HepG2 (cell line): ENCODE data around the gene SYAP1. TPM values are rescaled to one million over a fixed set of nuclear protein-coding genes. Genes with fewer than 3 reads are reported as not detected.

Experiments
- ATAC-seq: fragments of 200-7000 bp; cut with Tn5 transposase; 3 replicates; pipeline ENCODE4 v1.9.1; 2020; ENCODE audit warnings: mild to moderate bottlenecking, moderate library complexity
- BruUV-seq: library from RNA; stranded (reverse); fragments of 400-500 nt; replicated peaks from 2 replicates; lab custom pipeline; 2021; lab: Mats Ljungman, UMichigan
- CTCF ChIA-PET: fragments of 300-600 bp; formaldehyde crosslinking; extraction: SDS; loops from one replicate; lab custom pipeline; 2021; ENCODE audit warnings: low total read pairs, inconsistent platforms, low intra/inter-chr PET ratio; lab: Yijun Ruan, JAX
- POLR2A ChIA-PET: fragments of 350-600 bp; sonication (Branson Sonifier 250); formaldehyde crosslinking; loops from one replicate; lab custom pipeline; 2020; ENCODE audit warnings: antibody characterized with exemption, inconsistent platforms; lab: Yijun Ruan, JAX
- DNase-seq: peaks from one replicate; pipeline ENCODE4 v3.0.0-alpha.2; 2015; ENCODE audit warnings: low spot score
- FAIRE-seq: peaks from 3 replicates; lab custom pipeline; 2011; peaks lifted over from hg19 to GRCh38; lab: Jason Lieb, UNC
- H2AFZ ChIP-seq: one replicate; pipeline ENCODE4 v1.6.1; 2011; ENCODE audit warnings: low read length, inconsistent platforms
- H3K27ac ChIP-seq: fragments of 300-600 bp; 3 replicates; pipeline ENCODE4 v1.8.0; 2011; ENCODE audit warnings: mixed run types, mild to moderate bottlenecking, mixed read lengths, low read length, inconsistent platforms; ENCODE audit not compliant: insufficient read depth; ENCODE audit errors: extremely low read length
- H3K27me3 ChIP-seq, 2 experiments: fragments of 200-600 bp in 1 of 2; 2 replicates in 1 of 2; 3 replicates in 1 of 2; pipeline versions ENCODE4 v1.6.0 to v1.8.0; 2011; ENCODE audit warnings: low read length in 2 of 2, mild to moderate bottlenecking in 2 of 2, moderate library complexity in 2 of 2, inconsistent platforms in 1 of 2; ENCODE audit not compliant: insufficient read depth in 2 of 2, control insufficient read depth in 1 of 2
- H3K36me3 ChIP-seq, 2 experiments: fragments of 200-600 bp in 1 of 2; replicated peaks in 1 of 2; 2 replicates in 1 of 2; 3 replicates in 1 of 2; pipeline versions ENCODE4 v1.5.1 to v1.8.0; 2011; ENCODE audit warnings: low read length in 2 of 2, inconsistent platforms in 1 of 2; ENCODE audit not compliant: insufficient read depth in 2 of 2, control insufficient read depth in 1 of 2
- H3K4me1 ChIP-seq: 2 replicates; pipeline ENCODE4 v1.5.1; 2012; ENCODE audit warnings: low read length, inconsistent platforms; ENCODE audit not compliant: insufficient read depth
- H3K4me2 ChIP-seq: 2 replicates; pipeline ENCODE4 v1.6.0; 2011; ENCODE audit warnings: low read depth, low read length, inconsistent platforms
- H3K4me3 ChIP-seq, 3 experiments: fragments of 200-600 bp in 1 of 3; sonication (generic), shearing (Covaris generic) in 1 of 3; replicated peaks in 1 of 3; 2 replicates each; pipeline ENCODE4 v1.5.1; 2011 to 2016; ENCODE audit warnings: low read length in 3 of 3, inconsistent platforms in 2 of 3, low read depth in 2 of 3, mild to moderate bottlenecking in 2 of 3, control low read depth in 1 of 3, mixed read lengths in 1 of 3; ENCODE audit not compliant: insufficient read depth in 1 of 3
- H3K79me2 ChIP-seq: one replicate; pipeline ENCODE4 v1.6.1; 2011; ENCODE audit warnings: low read length, inconsistent platforms; ENCODE audit not compliant: insufficient read depth
- H3K9ac ChIP-seq: 2 replicates; pipeline ENCODE4 v1.6.0; 2011; ENCODE audit warnings: mild to moderate bottlenecking, low read depth, low read length, inconsistent platforms; ENCODE audit not compliant: insufficient read depth
- H3K9me3 ChIP-seq: 2 replicates; pipeline ENCODE4 v1.5.1; 2012; ENCODE audit warnings: mild to moderate bottlenecking, low read length
- H4K20me1 ChIP-seq: 2 replicates; pipeline ENCODE4 v1.6.0; 2011; ENCODE audit warnings: inconsistent platforms, mild to moderate bottlenecking, low read length, moderate library complexity; ENCODE audit not compliant: insufficient read depth
- DMTF1 ChIP-seq: sonication (generic); formaldehyde crosslinking; IDR thresholded peaks from 2 replicates; pipeline ENCODE4 v1.4.0; 2020; ENCODE audit warnings: mild to moderate bottlenecking, missing genetic modification reagents
- FOXA3 ChIP-seq: IDR thresholded peaks from 2 replicates; pipeline ENCODE4 v1.6.1; 2016; ENCODE audit warnings: missing genetic modification reagents, missing compliant biosample characterization
- KAT2B ChIP-seq: fragments of 150-350 bp; IDR thresholded peaks from 2 replicates; pipeline ENCODE4 v1.6.1; 2014; ENCODE audit warnings: low read depth, low read length, borderline replicate concordance
- NFIC ChIP-seq: IDR thresholded peaks from 2 replicates; pipeline ENCODE4 v1.6.1; 2012; ENCODE audit warnings: mild to moderate bottlenecking, low read length, inconsistent platforms
- THRA ChIP-seq: sonication (generic); formaldehyde crosslinking; IDR thresholded peaks from 2 replicates; pipeline ENCODE4 v1.4.0; 2020; ENCODE audit warnings: missing genetic modification reagents, borderline replicate concordance
- ZBTB38 ChIP-seq: sonication (generic); formaldehyde crosslinking; IDR thresholded peaks from 2 replicates; pipeline ENCODE4 v1.5.1; 2020; ENCODE audit warnings: mild to moderate bottlenecking, missing genetic modification reagents
- ZNF234 ChIP-seq: sonication (generic); formaldehyde crosslinking; conservative IDR thresholded peaks from 2 replicates; pipeline ENCODE4 v1.5.1; 2020; ENCODE audit warnings: mild to moderate bottlenecking, missing genetic modification reagents
- ZNF253 ChIP-seq: sonication (generic); formaldehyde crosslinking; IDR thresholded peaks from 2 replicates; pipeline ENCODE4 v1.8.0; 2022; ENCODE audit warnings: mild to moderate bottlenecking, missing genetic modification reagents, borderline replicate concordance
- ZNF646 ChIP-seq: sonication (generic); formaldehyde crosslinking; IDR thresholded peaks from 2 replicates; pipeline ENCODE4 v1.9.0; 2021; ENCODE audit warnings: mild to moderate bottlenecking, missing genetic modification reagents
- WGBS: methylation state at CpG from one replicate; pipeline ENCODE4 v1.1.6; 2017; ENCODE audit warnings: low lambda C conversion rate; 5-methylcytosine and 5-hydroxymethylcytosine counted together
- in situ Hi-C: cut with HindIII; loops from 2 replicates; pipeline ENCODE4 v1.10.0; 2017; ENCODE audit warnings: low pct_unique_long_range_greater_than_20kb; ENCODE audit not compliant: extremely low pct_ligation_motif_present
- intact Hi-C: fragments of 100-400 bp; cut with micrococcal nuclease; formaldehyde crosslinking; loops from one replicate; pipeline ENCODE4 v1.10.0; 2022; ENCODE audit not compliant: unreplicated experiment
- polyA plus RNA-seq, 8 experiments: library from polyadenylated mRNA; depleted of rRNA in 3 of 8; stranded (reverse) in 7 of 8; unstranded in 1 of 8; fragments of >200 nt; fragmentation: Illumina TruSeq in 4 of 8; extraction: Trizol in 4 of 8; gene quantifications; 2 replicates each; pipeline versions ENCODE4 v1.2.1 to v1.2.3, GENCODE V29; 2011 to 2016; ENCODE audit warnings: low read depth in 4 of 8, missing spikeins in 1 of 8, mixed read lengths in 1 of 8; ENCODE audit not compliant: insufficient read depth in 1 of 8
- total RNA-seq, 5 experiments: library from RNA; depleted of rRNA; stranded (reverse); fragments of >200 nt; fragmentation: Illumina TruSeq; extraction: Trizol; gene quantifications; 2 replicates each; pipeline ENCODE4 v1.2.3, GENCODE V29; 2016; ENCODE audit warnings: low read depth in 1 of 5

Gene SYAP1
- total and polyA plus RNA-seq, 2 of the 13 experiments (the other 11 are each of a cell fraction or from before 2014, with no cell fraction given): 4.9 to 18.5 TPM

- TF ChIP-seq ZNF646 (CRISPR knock-in tag): no peak
- TF ChIP-seq, all 625 proteins: peak for 78
Measured at GRCh38 chrX:16786139-16786790, 66.9 kb downstream of the SYAP1 start, which contains the start of gene TXLNG (continued).

GRCh38 chrX:16786791-16787735 is 67.7 kb downstream of the SYAP1 start:
- H3K9me3 ChIP-seq: no peaks in the 10 kb centered on the region
- 0 out of 5 replicates have a peak, but pooled peaks cover 0 to 1% of the 10 kb centered on the region in 2 experiments for H3K36me3 ChIP-seq
- peak overlapping the region; percentile 71; the same call in 1 of the 2 replicates for H3K9ac ChIP-seq
- POLR2A ChIA-PET: interaction anchor here (1.6 to 2.1 kb wide), 2 partner anchors 16 to 67 kb away, joined by 5 to 7 read pairs; partner anchors contain the start of gene SYAP1
- peak overlapping the region; percentile 74 for H3K27ac ChIP-seq
- no TSS peak for BruUV-seq
- CTCF ChIA-PET: no interaction called here
- H3K79me2 ChIP-seq: peaks cover 39% of the 10 kb centered on the region
- peaks cover 26% of the 10 kb centered on the region for H3K4me1 ChIP-seq
- intact Hi-C loops (loop anchor here (10.0 kb wide), 1 partner anchor 72 kb away; the partner anchor contains the start of genes CTPS2 and SYAP1), in situ Hi-C loops (no loop called here)
- peaks cover 4% of the 10 kb centered on the region; the same call in 1 of the 2 replicates for H4K20me1 ChIP-seq
- no peak for DNase-seq
- peak overlapping the region; percentile 63 to 84 (median 69) for H3K4me3 ChIP-seq
- WGBS: 1% methylated on average over 12 of the region's 73 CpGs
- H3K4me2 ChIP-seq: peak overlapping the region; percentile 76
- ATAC-seq: peak; percentile 32
- H2AFZ ChIP-seq: no peak overlapping the region
- no peaks in the 10 kb centered on the region for H3K27me3 ChIP-seq
- FAIRE-seq: peak; percentile 12
- no peak for TF ChIP-seq ZNF253 (CRISPR knock-in tag)
- no peak for TF ChIP-seq FOXA3
- no peak for TF ChIP-seq NFIC
- no peak for TF ChIP-seq DMTF1 (CRISPR knock-in tag)
- no peak for TF ChIP-seq THRA (CRISPR knock-in tag)
- no peak for TF ChIP-seq KAT2B
- TF ChIP-seq ZBTB38: no peak
- TF ChIP-seq ZNF234 (CRISPR knock-in tag): no peak
